Choroid plexus epithelial cell (primary cell): ENCODE results near the gene TBCC.
A peak's percentile ranks its signal among the peaks of the same experiment; 100 is the strongest.

Experiments
- DNase-seq: peaks from one replicate; pipeline ENCODE4 v3.0.0-alpha.2; 2010; ENCODE audit warnings: low read depth
- H3K4me3 ChIP-seq: 2 replicates; pipeline ENCODE4 v1.5.1; 2011; ENCODE audit warnings: low read depth, mild to moderate bottlenecking, control low read depth, low read length, moderate library complexity
- TF ChIP-seq, protein P1 (sequence below): conservative IDR thresholded peaks from 2 replicates; pipeline ENCODE4 v1.5.1; 2011; ENCODE audit warnings: low read depth, mild to moderate bottlenecking, control low read depth, inconsistent platforms, low read length, moderate library complexity

TBCC gene

DNA sequence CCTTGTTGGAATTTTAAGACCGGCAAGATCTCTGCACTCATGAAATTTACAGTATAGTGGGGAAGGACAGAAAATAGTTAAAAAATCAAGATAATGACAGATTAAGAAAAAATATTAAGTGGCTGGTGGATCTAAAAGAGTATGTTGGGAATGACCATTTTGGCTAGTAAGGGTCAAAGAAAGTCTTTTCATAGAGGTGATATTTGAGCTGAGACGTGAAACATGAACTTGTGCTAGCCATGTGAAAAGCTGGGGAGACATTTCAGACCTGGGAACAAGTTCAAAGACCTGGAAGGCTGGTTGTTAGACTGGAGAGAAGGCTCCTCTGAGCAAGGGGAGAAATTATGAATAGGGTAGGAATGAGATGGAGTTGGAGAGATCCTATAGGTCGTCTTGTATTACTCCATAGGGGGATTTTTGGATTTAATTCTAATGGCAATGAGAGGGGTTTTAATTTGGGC is 40.7 kb upstream of the TBCC start:
- H3K4me3 ChIP-seq, result no peak overlapping the region
- TF ChIP-seq, protein P1, sequence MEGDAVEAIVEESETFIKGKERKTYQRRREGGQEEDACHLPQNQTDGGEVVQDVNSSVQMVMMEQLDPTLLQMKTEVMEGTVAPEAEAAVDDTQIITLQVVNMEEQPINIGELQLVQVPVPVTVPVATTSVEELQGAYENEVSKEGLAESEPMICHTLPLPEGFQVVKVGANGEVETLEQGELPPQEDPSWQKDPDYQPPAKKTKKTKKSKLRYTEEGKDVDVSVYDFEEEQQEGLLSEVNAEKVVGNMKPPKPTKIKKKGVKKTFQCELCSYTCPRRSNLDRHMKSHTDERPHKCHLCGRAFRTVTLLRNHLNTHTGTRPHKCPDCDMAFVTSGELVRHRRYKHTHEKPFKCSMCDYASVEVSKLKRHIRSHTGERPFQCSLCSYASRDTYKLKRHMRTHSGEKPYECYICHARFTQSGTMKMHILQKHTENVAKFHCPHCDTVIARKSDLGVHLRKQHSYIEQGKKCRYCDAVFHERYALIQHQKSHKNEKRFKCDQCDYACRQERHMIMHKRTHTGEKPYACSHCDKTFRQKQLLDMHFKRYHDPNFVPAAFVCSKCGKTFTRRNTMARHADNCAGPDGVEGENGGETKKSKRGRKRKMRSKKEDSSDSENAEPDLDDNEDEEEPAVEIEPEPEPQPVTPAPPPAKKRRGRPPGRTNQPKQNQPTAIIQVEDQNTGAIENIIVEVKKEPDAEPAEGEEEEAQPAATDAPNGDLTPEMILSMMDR, result no peak
- DNase-seq, result no peak

DNA sequence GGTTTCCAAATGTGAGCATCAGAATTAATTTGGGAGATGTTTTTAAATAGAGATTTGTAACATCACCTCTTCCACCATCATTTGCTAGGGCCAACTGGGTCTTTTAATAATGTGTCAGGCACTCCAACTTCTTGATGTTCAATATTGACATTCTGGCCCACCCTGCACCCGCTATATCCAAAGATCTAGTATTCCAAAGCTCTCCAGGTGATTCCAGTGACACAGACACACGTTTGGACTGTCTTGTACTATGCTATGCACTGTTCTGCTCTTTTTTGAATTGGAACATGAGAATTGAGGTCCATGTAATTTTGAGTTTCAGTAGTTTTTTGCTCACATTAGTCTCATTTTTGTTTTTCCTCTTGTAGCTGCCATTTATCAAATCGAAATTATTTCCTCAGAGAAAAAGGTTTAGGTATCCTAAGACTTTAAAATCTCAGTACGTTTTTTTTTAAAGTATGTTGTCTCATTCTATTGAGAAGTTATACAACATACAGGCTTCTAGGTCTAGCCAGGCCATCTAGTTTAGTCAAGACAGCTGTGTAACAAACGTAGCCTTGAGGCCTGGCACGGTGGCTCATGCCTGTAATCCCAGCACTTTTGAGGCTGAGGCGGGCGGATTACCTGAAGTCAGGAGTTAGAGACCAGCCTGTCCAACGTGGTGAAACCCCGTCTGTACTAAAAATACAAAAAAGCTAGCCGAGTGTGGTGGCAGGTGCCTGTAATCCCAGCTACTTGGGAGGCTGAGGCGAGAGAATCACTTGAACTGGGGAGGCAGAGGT is 39.0 kb upstream of the TBCC start:
- DNase-seq, result no peak
- TF ChIP-seq, protein P1, result no peak
- H3K4me3 ChIP-seq, result peak overlapping the region; percentile 91

DNA sequence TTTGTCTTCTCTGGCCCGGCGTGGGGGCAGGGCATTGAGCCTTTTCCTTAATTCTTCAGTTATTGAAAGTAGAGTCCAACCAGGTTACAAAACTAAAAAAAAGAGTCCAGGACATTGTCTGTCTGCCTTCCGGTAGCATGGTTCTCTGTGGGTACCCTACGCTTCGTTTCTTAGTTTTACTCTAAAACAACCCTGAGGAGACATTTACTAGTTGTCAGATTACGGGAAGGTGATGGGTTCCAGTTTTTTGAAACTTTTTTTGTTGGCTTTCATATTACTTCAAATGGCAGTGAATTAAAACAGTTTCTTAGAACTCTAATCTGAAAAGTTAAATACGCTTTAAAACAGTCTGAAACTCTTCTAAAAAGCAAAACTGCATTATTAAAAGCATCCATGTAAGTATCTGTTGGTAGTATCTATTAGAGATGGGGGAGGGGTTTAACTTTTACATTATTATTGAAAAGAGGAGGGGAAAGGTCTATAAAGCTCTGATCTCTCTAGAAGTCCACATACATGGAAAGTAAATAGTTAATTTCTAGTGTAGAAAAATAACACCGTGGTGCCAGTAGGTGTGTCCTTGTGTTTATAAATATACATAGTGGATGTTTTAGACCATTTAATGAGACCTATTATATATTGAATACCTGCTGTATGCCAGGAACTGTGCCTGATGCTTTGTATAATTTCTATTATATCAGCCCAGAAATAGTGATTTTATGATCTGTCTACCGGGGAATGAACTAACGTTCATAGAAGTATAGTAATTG is 38.2 kb upstream of the TBCC start:
- DNase-seq, result peak; percentile 41
- TF ChIP-seq, protein P1, result no peak
- peak overlapping the region; percentile 91 for H3K4me3 ChIP-seq

DNA sequence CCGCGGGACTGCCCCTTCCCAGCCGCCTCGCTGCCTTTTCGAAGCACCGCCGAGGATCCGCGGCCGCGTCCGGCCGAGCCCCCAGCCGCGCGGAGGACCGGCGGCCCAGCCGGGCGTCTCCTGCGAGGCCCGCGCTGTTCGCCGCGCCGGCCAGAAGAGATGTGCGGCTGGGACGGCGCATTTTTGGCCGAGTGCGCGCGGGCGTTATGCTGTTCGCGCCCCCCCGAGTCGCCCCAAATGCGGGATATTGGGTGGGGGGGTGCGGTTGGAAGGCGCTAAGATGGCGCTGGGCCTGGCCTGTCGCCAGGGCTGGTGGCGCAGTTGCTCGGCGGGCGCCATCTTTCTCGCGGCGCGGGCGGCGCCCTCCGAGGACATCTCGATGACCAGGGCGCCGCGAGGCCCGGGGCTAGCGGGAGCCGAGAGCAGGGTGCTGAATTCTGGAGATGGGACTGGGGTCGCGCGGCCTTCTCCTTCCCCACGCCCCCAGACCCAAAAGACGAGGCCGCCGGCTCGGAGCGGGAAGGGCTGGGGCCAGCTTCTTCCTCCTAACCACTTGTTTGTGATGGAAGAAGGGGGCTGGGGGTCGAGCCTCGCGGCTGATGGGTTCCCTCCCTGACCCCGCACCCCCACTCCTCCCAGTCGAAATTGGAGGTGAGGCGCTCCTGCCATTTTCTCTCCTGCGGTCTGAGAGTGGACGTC is 37.4 kb upstream of the TBCC start:
- peak overlapping the region; percentile 91 for H3K4me3 ChIP-seq
- DNase-seq, result peak; percentile 80
- TF ChIP-seq, protein P1, result no peak

DNA sequence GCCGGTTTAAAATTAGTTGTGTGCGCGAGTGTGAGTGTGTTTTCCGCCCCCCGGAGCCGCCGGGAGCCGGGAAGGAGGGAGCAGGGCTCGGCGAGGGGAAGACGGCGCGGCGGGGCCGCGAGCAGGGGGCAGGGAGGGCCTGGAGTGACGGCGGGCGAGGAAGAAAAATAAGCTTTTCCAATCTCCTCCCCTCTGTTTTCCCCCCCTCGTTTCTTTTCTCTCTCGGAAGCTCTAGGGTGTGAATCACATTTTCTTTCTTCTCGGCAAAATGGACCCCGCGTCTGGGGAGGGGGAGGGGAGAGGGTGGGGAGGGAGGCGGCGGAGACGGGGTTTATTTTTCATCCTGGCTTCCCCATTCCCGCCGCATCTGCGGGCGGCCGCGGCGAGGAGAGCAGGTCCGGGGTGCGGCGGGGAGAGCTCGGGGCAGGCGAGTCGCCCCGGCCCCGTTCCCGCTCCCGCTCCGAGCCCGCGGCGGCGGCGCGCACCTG is 36.8 kb upstream of the TBCC start:
- DNase-seq, result peak; percentile 93
- TF ChIP-seq, protein P1, result no peak
- peak overlapping the region; percentile 91 for H3K4me3 ChIP-seq

DNA sequence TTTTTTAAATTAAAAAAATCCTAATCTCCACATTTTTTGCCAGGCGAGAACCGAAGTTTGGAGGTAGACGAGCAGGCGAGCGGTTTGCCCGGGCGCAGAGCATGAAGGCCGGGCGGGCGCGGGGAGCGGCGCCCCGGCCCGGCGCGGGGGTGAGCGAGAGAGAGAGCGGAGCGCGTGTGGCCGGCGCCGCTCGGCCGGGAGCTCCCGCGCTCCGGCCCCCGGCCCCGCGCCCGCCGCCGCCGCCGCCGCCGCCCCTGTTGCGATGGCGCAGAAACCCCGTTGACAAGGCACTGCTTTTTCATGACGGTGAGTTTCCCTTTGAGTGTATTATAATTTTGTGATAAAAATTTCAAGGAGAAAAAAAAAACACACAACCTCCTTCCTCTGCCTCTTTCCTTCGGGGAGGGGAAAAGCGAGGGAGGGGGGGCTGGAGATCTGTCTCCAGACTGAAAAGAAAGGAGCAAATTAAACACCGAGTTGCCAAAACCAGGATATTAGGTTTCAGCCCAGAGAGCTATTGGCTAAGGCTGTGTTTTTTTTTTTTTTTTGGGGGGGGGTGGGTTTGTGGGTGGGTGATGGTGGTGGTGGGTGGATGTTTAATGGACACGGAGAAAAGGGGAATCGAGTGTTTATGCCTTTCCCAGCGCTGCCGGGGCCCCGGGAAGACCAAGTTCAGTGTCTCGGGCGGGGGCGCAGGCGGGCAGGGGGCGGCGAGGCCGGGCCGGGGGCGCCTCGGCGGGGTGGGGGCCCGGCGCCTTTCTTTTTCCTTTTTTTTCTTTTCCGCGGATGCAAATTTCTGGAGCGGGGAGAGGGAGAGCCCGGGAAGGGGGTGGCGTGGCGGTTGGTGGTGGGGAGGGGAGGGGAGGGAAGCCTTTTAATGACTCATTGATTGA is 36.1 kb upstream of the TBCC start, which contains the start of gene BICRAL:
Gene BICRAL (plus strand): TSS at position 257 of the 893 bp plus-strand sequence. CDS start 39,971 bp downstream, outside the sequence.
- H3K4me3 ChIP-seq, result peak within 1 kb of the TSS; percentile 91
- DNase-seq, result peak; percentile 91
- TF ChIP-seq, protein P1, result no peak
